Motor neuron (in vitro differentiated cells): ENCODE data around the gene NAALADL2. TPM values are rescaled to one million over a fixed set of nuclear protein-coding genes. Genes with fewer than 3 reads are reported as not detected.
A peak's percentile ranks its signal among the peaks of the same experiment; 100 is the strongest.
"Not testable (repeated sequence)": the region's sequence is repeated elsewhere in the genome, so short reads cannot be mapped to it uniquely, and the experiment has no call there.

Experiments
- ATAC-seq, 8 experiments: fragments of 200-7000 bp; cut with Tn5 transposase; replicated peaks in 6 of 8; 2 replicates each; pipeline ENCODE4 v1.8.0; 2021; ENCODE audit warnings: mild to moderate bottlenecking in 8 of 8, moderate library complexity in 8 of 8
- H3K27ac ChIP-seq, 2 donors: fragments of 250-450 bp; sonication (Bioruptor Pico); 2 replicates each; pipeline ENCODE4 v1.9.0; 2021; ENCODE audit warnings: antibody characterized with exemption in 2 of 2, mild to moderate bottlenecking in 2 of 2, moderate library complexity in 1 of 2
- H3K4me1 ChIP-seq, 2 donors: fragments of 250-450 bp; sonication (Bioruptor Pico); replicated peaks in 1 of 2; 2 replicates each; pipeline ENCODE4 v1.6.1; 2021; ENCODE audit warnings: antibody characterized with exemption in 2 of 2, mild to moderate bottlenecking in 2 of 2, moderate library complexity in 1 of 2
- H3K4me3 ChIP-seq, 5 donors: fragments of 250-450 bp; sonication (Bioruptor Pico); 2 replicates each; pipeline ENCODE4 v1.9.0; 2021; ENCODE audit warnings: antibody characterized with exemption in 5 of 5, mild to moderate bottlenecking in 5 of 5, moderate library complexity in 4 of 5
- WGBS, 10 experiments: fragments of 450-650 bp; shearing (Covaris generic); methylation state at CpG; one replicate each; pipeline ENCODE4 v1.0.0; 2022; 5-methylcytosine and 5-hydroxymethylcytosine counted together
- in situ Hi-C, 9 experiments: fragments of 400-800 bp; cut with MboI; loops; one replicate each; pipeline ENCODE4 v1.15.0; 2021; ENCODE audit warnings: low sequenced_read_pairs in 9 of 9, low pct_unique_long_range_greater_than_20kb in 2 of 9; ENCODE audit not compliant: unreplicated experiment in 9 of 9
- total RNA-seq, 8 experiments: library from RNA; unstranded; fragments of 300-600 nt; gene quantifications; 2 replicates each; pipeline versions ENCODE4 v1.2.3 to v1.2.4, GENCODE V29; 2022

NAALADL2 gene
- total RNA-seq, 8 experiments from 2014 or later = 1.1 to 5.4 (median 2.0) TPM

GRCh38 chr3:175598740-175599139, 739.6 kb downstream of the NAALADL2 start:
- no peaks in the 10 kb centered on the region for H3K4me1 ChIP-seq
- in situ Hi-C loops = no loop called here
- H3K4me3 ChIP-seq = no peak overlapping the region
- WGBS, 10 experiments = 32 to 100% (median 87%) methylated on average over 1 to 4 of the region's 4 CpGs
- H3K27ac ChIP-seq = no peak overlapping the region
- no peak for ATAC-seq

DNA sequence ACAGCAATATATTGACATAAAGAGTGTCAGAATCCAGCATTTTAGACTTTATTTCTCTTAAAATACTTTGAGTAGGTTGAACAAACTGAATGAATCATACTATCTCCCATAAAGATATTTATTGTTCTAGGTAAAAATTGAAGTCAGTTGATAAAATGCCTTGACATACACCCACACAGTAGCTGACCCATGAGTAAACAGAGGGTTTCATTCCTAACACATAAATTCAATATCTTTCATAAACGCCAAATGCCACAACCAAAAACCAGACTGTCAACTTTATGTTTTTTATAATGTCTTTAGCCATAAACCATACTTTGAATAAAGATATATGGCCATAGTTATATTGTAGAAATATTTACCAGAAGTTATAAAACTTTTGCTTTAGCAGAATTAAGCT, 742.4 kb downstream of the NAALADL2 start:
- 57 to 100% (median 86%) methylated on average over 1 of the region's 1 CpG; no CpG with 5 or more reads in 1 of the 10 experiments for WGBS, 10 experiments
- H3K27ac ChIP-seq = no peak overlapping the region
- H3K4me3 ChIP-seq = no peak overlapping the region
- peaks cover 3 to 6% of the 10 kb centered on the region in 2 donors for H3K4me1 ChIP-seq
- in situ Hi-C loops = no loop called here
- no peak for ATAC-seq

GRCh38 chr3:175605851-175606250, 746.7 kb downstream of the NAALADL2 start:
- ATAC-seq = peak in 2 of 8 experiments; percentile 29 to 78
- Histone ChIP-seq H3K4me3 (no peak overlapping the region), H3K27ac (no peak overlapping the region), H3K4me1 (peaks cover 11 to 18% of the 10 kb centered on the region in 2 donors)
- in situ Hi-C loops = no loop called here
- WGBS, 10 experiments = 0 to 51% (median 33%) methylated on average over 1 to 2 of the region's 2 CpGs; no CpG with 5 or more reads in 1 of the 10 experiments

GRCh38 chr3:175606650-175607318, 747.6 kb downstream of the NAALADL2 start:
- no peak for ATAC-seq
- in situ Hi-C loops = no loop called here
- Histone ChIP-seq H3K27ac (no peak overlapping the region), H3K4me1 (peaks cover 11 to 19% of the 10 kb centered on the region in 2 donors), H3K4me3 (no peak overlapping the region)
- WGBS, 10 experiments = 20 to 100% (median 83%) methylated on average over 1 of the region's 1 CpG; no CpG with 5 or more reads in 2 of the 10 experiments

- in situ Hi-C loops = no loop called here
- H3K4me3 ChIP-seq = no peak overlapping the region
- whole genome bisulfite sequencing, 10 experiments = 50 to 92% (median 66%) methylated on average over 1 to 5 of the region's 5 CpGs; no CpG with 5 or more reads in 1 of the 10 experiments
- no peak overlapping the region for H3K27ac ChIP-seq
- peaks cover 15 to 28% of the 10 kb centered on the region in 2 donors for H3K4me1 ChIP-seq
- ATAC-seq = no peak
Observed at GRCh38 chr3:175608356-175608755, 749.2 kb downstream of the NAALADL2 start.

GRCh38 chr3:175608911-175609310, 749.8 kb downstream of the NAALADL2 start:
- 40 to 94% (median 71%) methylated on average over 1 to 2 of the region's 2 CpGs for WGBS, 10 experiments
- ATAC-seq = peak in 1 of 8 experiments; percentile 39
- H3K27ac ChIP-seq = no peak overlapping the region
- in situ Hi-C loops = no loop called here
- no peak overlapping the region for H3K4me3 ChIP-seq
- H3K4me1 ChIP-seq = peaks cover 15 to 28% of the 10 kb centered on the region in 2 donors

DNA sequence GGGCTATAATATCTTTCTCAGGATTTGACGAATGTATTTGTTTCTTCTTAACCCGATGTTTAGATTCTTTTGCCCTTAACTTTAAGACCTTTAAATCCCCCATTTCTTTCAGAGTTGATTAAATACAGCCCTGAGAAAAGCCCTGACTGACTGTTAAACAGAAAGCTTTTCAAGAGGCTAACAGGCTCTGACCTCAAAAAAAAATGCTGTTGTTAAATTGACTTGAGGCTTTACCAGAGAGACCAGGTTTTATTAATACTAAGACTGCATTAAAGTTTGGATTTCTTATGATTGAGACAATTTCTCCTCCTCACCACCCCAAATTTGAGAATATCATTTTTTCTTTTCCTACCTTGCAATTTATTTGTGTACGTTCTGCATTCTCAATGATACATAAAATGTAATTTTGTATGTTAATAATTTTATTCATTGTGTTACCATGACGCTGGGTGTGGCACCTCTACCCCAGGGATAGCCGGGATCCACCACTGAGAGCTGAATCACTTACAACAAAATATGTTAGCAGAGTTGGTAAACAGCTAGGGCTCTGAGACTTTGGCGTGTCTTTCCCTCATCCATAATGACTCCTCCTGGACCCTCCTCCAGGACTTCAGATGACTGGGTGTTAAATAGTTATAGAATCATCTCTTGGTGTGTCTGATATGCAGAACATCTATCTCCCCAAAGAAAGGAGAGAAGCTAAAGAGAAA, 753.5 kb downstream of the NAALADL2 start:
- ATAC-seq = peak in 3 of 8 experiments; percentile 81 to 99 (median 97)

GRCh38 chr3:175614107-175614506, 755.0 kb downstream of the NAALADL2 start:
- H3K4me3 ChIP-seq, ATAC-seq, in situ Hi-C loops, H3K27ac ChIP-seq: not testable (repeated sequence)
- H3K4me1 ChIP-seq = peaks cover 4 to 10% of the 10 kb centered on the region in 2 donors
- WGBS, 10 experiments = 73 to 100% (median 99%) methylated on average over 1 to 9 of the region's 9 CpGs; no CpG with 5 or more reads in 2 of the 10 experiments

More for the DNA sequence above, 753.5 kb downstream of the NAALADL2 start:
- WGBS, 10 experiments = 9 to 85% (median 66%) methylated on average over 4 to 6 of the region's 6 CpGs
- Histone ChIP-seq H3K4me3 (no peak overlapping the region), H3K27ac (no peak overlapping the region), H3K4me1 (peaks cover 6 to 22% of the 10 kb centered on the region in 2 donors)
- in situ Hi-C loops = no loop called here

DNA sequence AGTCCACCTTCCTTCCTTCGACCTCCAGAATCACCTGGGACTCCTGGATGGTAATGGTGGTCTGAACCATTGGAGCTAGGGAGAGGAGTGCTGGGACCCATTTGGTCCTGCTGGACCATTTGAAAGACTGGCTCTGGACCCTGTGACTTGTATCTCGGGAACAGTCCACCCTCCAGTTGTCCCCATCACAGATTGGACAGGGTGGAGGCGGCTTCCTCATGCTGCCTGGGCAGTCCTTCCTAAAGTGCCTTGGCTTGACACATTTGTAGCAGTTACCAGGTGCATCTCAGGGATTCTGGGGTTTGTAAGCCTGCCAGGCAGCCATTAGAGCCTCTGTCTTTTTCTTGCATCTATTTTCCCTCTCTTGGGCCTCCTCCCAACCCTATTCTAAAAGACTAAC, 758.1 kb downstream of the NAALADL2 start:
- in situ Hi-C loops = no loop called here
- peaks cover 4% of the 10 kb centered on the region in 2 donors for H3K4me1 ChIP-seq
- no peak overlapping the region for H3K4me3 ChIP-seq
- 72 to 100% (median 84%) methylated on average over 1 to 3 of the region's 3 CpGs; no CpG with 5 or more reads in 5 of the 10 experiments for WGBS, 10 experiments
- ATAC-seq = no peak
- no peak overlapping the region for H3K27ac ChIP-seq

- peak in 6 of 8 experiments; percentile 21 to 59 (median 36) for ATAC-seq
- in situ Hi-C loops = no loop called here
- Histone ChIP-seq H3K4me1 (no peaks in the 10 kb centered on the region), H3K4me3 (no peak overlapping the region), H3K27ac (no peak overlapping the region)
- WGBS, 10 experiments = 14 to 100% (median 71%) methylated on average over 1 of the region's 1 CpG; no CpG with 5 or more reads in 1 of the 10 experiments
Observed at GRCh38 chr3:175619369-175619768, 760.2 kb downstream of the NAALADL2 start.

- H3K4me3 ChIP-seq = no peak overlapping the region
- H3K27ac ChIP-seq = no peak overlapping the region
- no peaks in the 10 kb centered on the region for H3K4me1 ChIP-seq
- ATAC-seq = no peak
- in situ Hi-C loops = no loop called here
- 81 to 100% (median 96%) methylated on average over 1 to 7 of the region's 13 CpGs; no CpG with 5 or more reads in 6 of the 10 experiments for WGBS, 10 experiments
Observed at GRCh38 chr3:175620093-175620492, 761.0 kb downstream of the NAALADL2 start.

GRCh38 chr3:175620532-175620931, 761.4 kb downstream of the NAALADL2 start:
- Histone ChIP-seq H3K27ac (no peak overlapping the region), H3K4me1 (no peaks in the 10 kb centered on the region), H3K4me3 (no peak overlapping the region)
- 60 to 100% (median 87%) methylated on average over 1 to 12 of the region's 12 CpGs; no CpG with 5 or more reads in 1 of the 10 experiments for WGBS, 10 experiments
- in situ Hi-C loops = no loop called here
- ATAC-seq = no peak

DNA sequence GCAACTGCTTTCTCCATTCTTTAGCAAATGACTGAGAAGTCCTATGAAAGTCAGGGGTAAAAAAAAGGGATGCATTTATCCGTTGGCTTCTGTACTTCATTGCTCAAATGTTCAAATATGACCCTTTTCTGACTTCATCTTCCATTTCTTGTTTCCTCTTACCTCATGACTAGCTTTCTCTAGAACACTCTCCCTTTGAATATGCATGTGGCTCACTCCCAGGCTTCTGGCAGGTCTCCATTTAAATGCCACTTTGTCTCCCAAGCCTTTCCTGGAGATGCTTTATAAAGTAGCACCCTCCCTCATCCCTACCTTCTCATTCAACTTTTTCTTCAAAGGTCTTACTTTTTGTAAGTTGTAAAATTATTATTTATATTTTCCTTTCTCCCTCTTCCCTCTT, 781.8 kb downstream of the NAALADL2 start:
- in situ Hi-C loops = no loop called here
- 13 to 100% (median 90%) methylated on average over 1 of the region's 1 CpG; no CpG with 5 or more reads in 3 of the 10 experiments for WGBS, 10 experiments

More for the DNA sequence above, 781.8 kb downstream of the NAALADL2 start:
- H3K4me3 ChIP-seq = no peak overlapping the region
- ATAC-seq = peak in 2 of 8 experiments; percentile 60 to 66
- H3K27ac ChIP-seq = no peak overlapping the region
- no peaks in the 10 kb centered on the region for H3K4me1 ChIP-seq
